Measurements from ENCODE around the gene FHAD1.

FHAD1 gene

GRCh38 chr1:15382601-15383518, 135.8 kb downstream of the FHAD1 start:
- TF ChIP-seq, protein P1, sequence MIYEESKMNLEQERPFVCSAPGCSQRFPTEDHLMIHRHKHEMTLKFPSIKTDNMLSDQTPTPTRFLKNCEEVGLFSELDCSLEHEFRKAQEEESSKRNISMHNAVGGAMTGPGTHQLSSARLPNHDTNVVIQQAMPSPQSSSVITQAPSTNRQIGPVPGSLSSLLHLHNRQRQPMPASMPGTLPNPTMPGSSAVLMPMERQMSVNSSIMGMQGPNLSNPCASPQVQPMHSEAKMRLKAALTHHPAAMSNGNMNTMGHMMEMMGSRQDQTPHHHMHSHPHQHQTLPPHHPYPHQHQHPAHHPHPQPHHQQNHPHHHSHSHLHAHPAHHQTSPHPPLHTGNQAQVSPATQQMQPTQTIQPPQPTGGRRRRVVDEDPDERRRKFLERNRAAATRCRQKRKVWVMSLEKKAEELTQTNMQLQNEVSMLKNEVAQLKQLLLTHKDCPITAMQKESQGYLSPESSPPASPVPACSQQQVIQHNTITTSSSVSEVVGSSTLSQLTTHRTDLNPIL (CRISPR knock-in tag; IDR thresholded peaks at IDR 0.05; ENCODE audit: low read depth) = no peak
- no peak for TF ChIP-seq GLIS3 (CRISPR knock-in tag; IDR thresholded peaks at IDR 0.05)
- TF ChIP-seq ZFP30 (CRISPR knock-in tag; IDR thresholded peaks at IDR 0.05) = no peak
- TF ChIP-seq ZNF8 (CRISPR knock-in tag; IDR thresholded peaks at IDR 0.05) = no peak
- no peak for TF ChIP-seq TCF4 (CRISPR knock-in tag; IDR thresholded peaks at IDR 0.05; ENCODE audit: borderline replicate concordance)
- TF ChIP-seq ZNF565 (CRISPR knock-in tag; conservative IDR thresholded peaks at IDR 0.05; ENCODE audit: low read depth) = no peak
- TF ChIP-seq CSDC2 (CRISPR knock-in tag; IDR thresholded peaks at IDR 0.05) = no peak
- TF ChIP-seq BACH2 (CRISPR knock-in tag; IDR thresholded peaks at IDR 0.05; ENCODE audit: borderline replicate concordance) = no peak
- no peak for TF ChIP-seq OSR1 (CRISPR knock-in tag; IDR thresholded peaks at IDR 0.05)
- no peak for TF ChIP-seq ZFP3 (CRISPR knock-in tag; IDR thresholded peaks at IDR 0.05)
- TF ChIP-seq PATZ1 (CRISPR knock-in tag; IDR thresholded peaks at IDR 0.05; ENCODE audit: borderline replicate concordance) = no peak
- ATAC-seq = no peak

- TF ChIP-seq TOX (CRISPR knock-in tag; IDR thresholded peaks at IDR 0.05; ENCODE audit: borderline replicate concordance) = no peak
- no peak for TF ChIP-seq TSHZ2 (CRISPR knock-in tag; IDR thresholded peaks at IDR 0.05)
- no peak for TF ChIP-seq ZNF8 (CRISPR knock-in tag; IDR thresholded peaks at IDR 0.05)
- TF ChIP-seq CSDC2 (CRISPR knock-in tag; IDR thresholded peaks at IDR 0.05) = no peak
- no peak for TF ChIP-seq SNAI2 (CRISPR knock-in tag; IDR thresholded peaks at IDR 0.05)
- no peak for TF ChIP-seq ZC3H10 (CRISPR knock-in tag; IDR thresholded peaks at IDR 0.05)
- no peak for TF ChIP-seq GLIS3 (CRISPR knock-in tag; IDR thresholded peaks at IDR 0.05)
- TF ChIP-seq OSR1 (CRISPR knock-in tag; IDR thresholded peaks at IDR 0.05) = no peak
- no peak for TF ChIP-seq ISL1 (CRISPR knock-in tag; IDR thresholded peaks at IDR 0.05)
- no peak for TF ChIP-seq ZFP30 (CRISPR knock-in tag; IDR thresholded peaks at IDR 0.05)
- no peak for TF ChIP-seq BACH2 (CRISPR knock-in tag; IDR thresholded peaks at IDR 0.05; ENCODE audit: borderline replicate concordance)
- no peak for TF ChIP-seq PATZ1 (CRISPR knock-in tag; IDR thresholded peaks at IDR 0.05; ENCODE audit: borderline replicate concordance)
- TF ChIP-seq ZNF565 (CRISPR knock-in tag; conservative IDR thresholded peaks at IDR 0.05; ENCODE audit: low read depth) = no peak
- no peak for TF ChIP-seq ZNF70 (CRISPR knock-in tag; IDR thresholded peaks at IDR 0.05)
- no peak for TF ChIP-seq ARNTL (CRISPR knock-in tag; IDR thresholded peaks at IDR 0.05; ENCODE audit: borderline replicate concordance, low read depth)
- TF ChIP-seq PPARA (CRISPR knock-in tag; IDR thresholded peaks at IDR 0.05; ENCODE audit: borderline replicate concordance) = no peak
- ATAC-seq = no peak
Observed at GRCh38 chr1:15383810-15384209, 136.8 kb downstream of the FHAD1 start.

DNA sequence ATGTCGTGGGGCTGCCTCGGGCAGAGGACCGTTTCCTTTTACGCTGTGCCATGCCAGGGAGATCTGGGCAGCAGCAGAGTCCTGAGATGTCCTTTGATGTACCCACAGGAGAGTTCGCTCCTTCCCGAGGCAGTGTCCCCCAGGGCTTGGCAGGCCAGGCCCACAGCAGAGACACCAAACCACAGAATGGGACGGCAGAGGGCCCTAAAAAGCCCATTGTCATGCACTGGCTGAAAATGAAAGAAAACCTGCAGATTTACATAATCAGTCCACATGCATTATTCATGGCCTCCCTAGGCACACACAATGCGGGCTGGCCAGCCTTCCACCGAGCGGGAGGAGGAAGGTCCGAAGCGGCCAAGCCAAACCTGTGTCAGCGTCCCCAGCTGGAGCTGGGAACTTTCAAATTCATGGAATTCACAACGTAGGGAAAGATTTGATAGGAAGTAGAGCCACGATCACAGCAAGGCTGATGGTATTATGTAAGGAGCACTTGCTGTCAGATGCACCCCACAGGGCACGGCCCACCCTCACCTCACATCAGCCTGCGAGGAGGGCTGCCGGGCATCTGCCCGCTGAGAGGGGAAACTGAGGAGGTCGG, 137.4 kb downstream of the FHAD1 start:
- TF ChIP-seq ZNF565 (CRISPR knock-in tag; conservative IDR thresholded peaks at IDR 0.05; ENCODE audit: low read depth) (no peak), RARB (CRISPR knock-in tag; IDR thresholded peaks at IDR 0.05) (no peak), CSDC2 (CRISPR knock-in tag; IDR thresholded peaks at IDR 0.05) (no peak), TOX (CRISPR knock-in tag; IDR thresholded peaks at IDR 0.05; ENCODE audit: borderline replicate concordance) (no peak), ZNF8 (CRISPR knock-in tag; IDR thresholded peaks at IDR 0.05) (no peak), PATZ1 (CRISPR knock-in tag; IDR thresholded peaks at IDR 0.05; ENCODE audit: borderline replicate concordance) (no peak), BACH2 (CRISPR knock-in tag; IDR thresholded peaks at IDR 0.05; ENCODE audit: borderline replicate concordance) (no peak), ARNTL (CRISPR knock-in tag; IDR thresholded peaks at IDR 0.05; ENCODE audit: borderline replicate concordance, low read depth) (no peak)
- TF ChIP-seq, protein P1 (CRISPR knock-in tag; IDR thresholded peaks at IDR 0.05; ENCODE audit: low read depth) = no peak
- ATAC-seq = peak; percentile 33; the same call in 1 of the 3 replicates

Measured in SK-N-SH treated with all-trans-retinoic acid at 6 μM for 48 hours (cell line).